ENCODE data around the gene COBLL1. TPM values are rescaled to one million over a fixed set of nuclear protein-coding genes. Genes with fewer than 3 reads are reported as not detected.

The COBLL1 gene
- total RNA-seq, 2 experiments from 2014 or later: not detected

DNA sequence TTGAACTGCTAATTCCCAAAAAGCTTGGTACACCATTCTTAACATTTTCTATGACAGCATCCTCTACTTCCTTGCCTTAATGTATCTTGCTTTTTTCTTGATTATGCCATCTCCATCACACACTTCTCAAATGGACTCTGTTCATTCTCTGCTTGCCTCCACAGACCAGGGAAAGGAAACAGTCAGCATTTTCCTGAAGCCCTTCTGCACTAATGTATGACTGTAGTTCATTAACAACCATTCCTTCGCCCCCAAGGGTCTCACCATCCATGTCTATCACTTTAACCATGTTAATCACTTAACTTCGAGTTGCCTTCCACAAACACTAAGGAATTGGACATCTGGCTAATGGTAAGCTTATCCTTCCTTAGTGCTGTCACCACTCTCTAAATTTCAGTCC lies 54.8 kb downstream of the COBLL1 start:
- intact Hi-C loops (cut with micrococcal nuclease): no loop called here
- H3K36me3 Mint-ChIP-seq: no peaks in the 10 kb centered on the region
- CTCF ChIA-PET: interaction anchor here (0.6 kb wide), 1 partner anchor 92 kb away, joined by 3 read pairs; no protein-coding TSS in a partner anchor
- H3K4me1 Mint-ChIP-seq (ENCODE audit: low read depth): no peaks in the 10 kb centered on the region
- H3K4me3 Mint-ChIP-seq: no peak overlapping the region
- POLR2A ChIA-PET: no interaction called here
- no peaks in the 10 kb centered on the region for H3K9me3 Mint-ChIP-seq
- no peak for DNase-seq
- H3K27me3 Mint-ChIP-seq: no peaks in the 10 kb centered on the region
- no peak overlapping the region for H3K27ac Mint-ChIP-seq

DNA sequence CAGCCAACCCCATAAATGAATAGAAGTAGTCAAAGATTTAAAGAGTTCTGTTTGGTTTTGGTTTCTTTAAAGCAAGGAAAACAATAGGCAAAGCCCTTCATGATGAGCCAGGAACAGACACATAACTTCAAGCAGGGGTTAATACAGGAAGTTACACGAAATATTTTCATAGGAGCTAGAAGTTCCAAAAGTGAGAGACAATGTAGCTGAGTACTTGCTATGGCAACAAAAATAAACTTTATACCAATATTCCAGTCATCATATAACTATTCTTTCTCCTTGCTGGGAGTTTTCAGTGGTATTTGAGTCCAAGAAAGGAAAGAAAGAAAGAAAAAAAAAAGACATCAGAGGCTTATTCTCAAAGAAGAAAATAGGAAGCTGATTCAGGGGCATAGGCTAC lies 56.2 kb downstream of the COBLL1 start:
- ChIA-PET POLR2A (no interaction called here), CTCF (no interaction called here)
- intact Hi-C loops (cut with micrococcal nuclease): no loop called here
- Mint-ChIP-seq H3K9me3 (no peaks in the 10 kb centered on the region), H3K4me1 (ENCODE audit: low read depth) (no peaks in the 10 kb centered on the region), H3K27ac (no peak overlapping the region), H3K27me3 (no peaks in the 10 kb centered on the region), H3K4me3 (no peak overlapping the region), H3K36me3 (no peaks in the 10 kb centered on the region)
- DNase-seq: no peak

DNA sequence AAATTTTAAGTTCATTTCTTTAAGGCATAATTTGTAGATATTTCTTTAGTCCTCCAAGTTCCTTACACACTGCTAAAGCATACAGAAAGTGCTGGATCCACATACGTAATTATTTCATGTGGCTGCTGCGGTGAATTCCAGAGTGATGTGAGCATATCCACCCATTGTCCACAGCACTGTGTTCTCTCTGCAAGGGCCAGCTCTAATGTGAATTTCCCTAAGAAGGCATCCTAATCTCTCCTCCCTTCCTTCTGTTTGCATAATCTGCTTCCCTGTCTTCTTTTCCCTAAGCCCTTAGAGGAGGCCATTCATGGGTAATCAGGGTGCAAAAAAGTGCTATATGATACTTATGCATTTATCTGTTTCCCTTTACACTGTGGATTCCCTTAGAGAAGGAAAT lies 57.2 kb downstream of the COBLL1 start:
- ChIA-PET CTCF (no interaction called here), POLR2A (no interaction called here)
- Mint-ChIP-seq H3K4me1 (ENCODE audit: low read depth) (no peaks in the 10 kb centered on the region), H3K27ac (no peak overlapping the region), H3K9me3 (no peaks in the 10 kb centered on the region), H3K4me3 (no peak overlapping the region), H3K36me3 (no peaks in the 10 kb centered on the region), H3K27me3 (no peaks in the 10 kb centered on the region)
- DNase-seq: no peak
- intact Hi-C loops (cut with micrococcal nuclease): no loop called here

DNA sequence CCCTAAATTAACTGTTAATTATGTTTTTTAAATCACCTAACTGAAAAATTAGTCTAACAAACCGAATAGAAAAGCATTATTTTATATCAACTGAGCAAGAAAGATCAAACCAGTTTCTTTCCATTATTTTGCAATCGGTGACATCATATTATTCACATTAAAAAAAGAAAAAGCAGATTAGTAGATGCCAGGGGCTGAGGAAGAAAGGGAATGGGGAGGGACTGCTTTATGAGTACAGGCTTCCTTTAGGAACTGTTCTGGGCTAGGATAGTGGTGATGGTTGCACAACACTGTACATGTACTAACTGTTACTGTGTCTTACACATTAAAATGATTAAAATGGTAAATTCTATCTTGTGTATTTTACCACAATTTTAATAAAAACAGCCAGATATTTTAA lies 59.3 kb downstream of the COBLL1 start:
- ChIA-PET POLR2A (no interaction called here), CTCF (no interaction called here)
- no peak for DNase-seq
- no peak overlapping the region for H3K27ac Mint-ChIP-seq
- H3K36me3 Mint-ChIP-seq: no peaks in the 10 kb centered on the region
- H3K4me3 Mint-ChIP-seq: no peak overlapping the region
- H3K27me3 Mint-ChIP-seq: no peaks in the 10 kb centered on the region
- no peaks in the 10 kb centered on the region for H3K4me1 Mint-ChIP-seq (ENCODE audit: low read depth)
- no peaks in the 10 kb centered on the region for H3K9me3 Mint-ChIP-seq
- intact Hi-C loops (cut with micrococcal nuclease): no loop called here

DNA sequence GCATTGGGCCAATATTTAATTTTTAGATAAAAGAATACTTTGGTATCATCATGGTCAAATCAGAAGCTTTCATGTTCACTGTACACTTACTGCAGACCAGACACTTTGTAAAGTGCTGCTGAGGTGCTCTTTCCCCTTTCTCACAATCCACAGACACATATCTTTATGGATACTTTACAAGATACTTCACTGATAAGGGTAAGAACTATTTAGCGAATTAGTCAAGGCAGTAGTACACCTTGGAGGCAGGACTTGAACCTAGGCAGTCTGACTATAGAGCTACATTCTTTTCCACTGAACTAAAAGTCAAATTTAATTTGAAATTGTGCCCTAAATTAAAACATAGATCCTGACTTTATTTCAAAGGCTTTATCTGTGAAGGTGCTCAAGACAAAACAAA lies 60.2 kb downstream of the COBLL1 start:
- Mint-ChIP-seq H3K4me1 (ENCODE audit: low read depth) (no peaks in the 10 kb centered on the region), H3K27ac (no peak overlapping the region), H3K9me3 (no peaks in the 10 kb centered on the region), H3K27me3 (no peaks in the 10 kb centered on the region), H3K4me3 (no peak overlapping the region), H3K36me3 (no peaks in the 10 kb centered on the region)
- intact Hi-C loops (cut with micrococcal nuclease): no loop called here
- DNase-seq: no peak
- ChIA-PET CTCF (no interaction called here), POLR2A (no interaction called here)

DNA sequence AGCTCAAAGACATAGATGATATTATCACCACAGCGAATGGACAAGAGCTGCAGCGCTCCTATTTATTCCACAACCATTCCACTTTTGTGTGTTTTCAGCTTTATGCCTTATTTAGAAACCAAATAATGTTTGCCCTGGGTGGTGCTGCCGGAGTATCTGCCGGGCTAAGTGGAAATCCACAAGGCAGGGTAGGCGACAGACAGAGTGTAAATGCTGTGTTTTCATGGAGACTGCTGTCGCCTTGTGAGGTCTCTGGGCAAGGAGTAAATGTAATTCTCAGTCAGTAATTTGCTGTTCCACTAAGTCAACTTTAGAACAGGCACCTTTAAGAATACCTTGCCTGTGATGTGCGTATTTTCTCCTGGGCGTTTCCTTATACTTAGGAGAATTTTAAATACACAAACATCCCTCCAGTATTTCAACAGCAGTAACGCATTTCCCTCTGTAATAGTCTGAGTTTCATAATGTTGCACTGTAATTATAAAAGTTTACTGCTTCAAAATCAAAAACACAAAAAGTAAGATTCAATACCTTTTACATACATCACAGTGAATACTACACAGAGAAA lies 60.9 kb downstream of the COBLL1 start:
- intact Hi-C loops (cut with micrococcal nuclease): no loop called here
- Mint-ChIP-seq H3K27ac (no peak overlapping the region), H3K4me1 (ENCODE audit: low read depth) (no peaks in the 10 kb centered on the region), H3K36me3 (no peaks in the 10 kb centered on the region), H3K4me3 (no peak overlapping the region), H3K27me3 (no peaks in the 10 kb centered on the region), H3K9me3 (no peaks in the 10 kb centered on the region)
- no peak for DNase-seq
- POLR2A ChIA-PET: no interaction called here
- CTCF ChIA-PET: no interaction called here

DNA sequence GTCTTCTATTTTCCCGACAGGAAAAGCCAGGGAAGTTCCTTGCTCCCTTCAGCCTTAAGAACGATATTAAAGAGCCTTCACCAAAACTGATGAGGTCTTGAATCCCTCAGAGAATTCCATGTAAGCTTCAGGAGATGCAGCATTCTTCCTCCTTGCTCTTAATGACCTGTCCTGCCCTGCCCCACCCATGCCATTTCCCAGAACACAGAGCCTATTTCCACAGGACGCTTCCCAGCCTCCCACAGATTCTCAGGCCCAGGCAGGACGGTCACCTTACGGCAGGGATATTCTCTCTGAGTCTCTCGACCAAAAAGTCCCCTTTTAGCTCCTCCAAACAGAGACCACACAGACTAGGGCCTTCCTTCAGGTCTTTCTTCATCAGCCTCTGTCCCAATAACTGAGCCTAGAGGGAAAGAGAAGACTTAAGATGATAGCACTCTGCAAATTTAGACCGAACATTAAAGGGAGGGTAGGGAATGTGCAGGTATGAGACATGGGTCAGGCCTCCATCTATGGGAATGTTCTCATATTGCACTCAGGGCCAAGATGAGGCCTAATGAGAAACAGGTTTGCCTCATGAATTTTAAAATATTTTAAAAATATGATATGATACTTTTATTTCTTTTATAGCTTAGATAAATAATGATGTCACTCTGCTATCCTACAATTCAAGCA lies 62.1 kb downstream of the COBLL1 start:
- POLR2A ChIA-PET: no interaction called here
- no peaks in the 10 kb centered on the region for H3K36me3 Mint-ChIP-seq

DNA sequence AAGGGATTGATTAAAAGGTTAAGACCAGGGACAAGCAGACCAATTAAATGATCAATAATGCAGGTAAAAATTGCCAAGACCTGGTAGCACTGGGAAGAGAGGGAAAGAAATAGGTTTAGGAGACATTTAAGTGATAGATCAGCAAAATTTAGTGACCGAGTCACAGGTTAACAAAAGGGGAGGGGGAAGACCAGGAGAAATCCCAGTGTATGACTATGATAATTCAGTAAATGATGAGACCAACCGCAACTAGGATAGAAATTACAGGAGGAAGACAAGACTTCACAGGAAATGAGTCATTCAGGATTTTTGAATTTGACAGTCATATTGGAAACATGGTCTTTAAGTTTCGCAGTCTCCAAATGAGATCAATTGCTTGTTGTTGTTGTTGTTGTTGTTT lies 62.9 kb downstream of the COBLL1 start:
- H3K27me3 Mint-ChIP-seq: no peaks in the 10 kb centered on the region
- no peak overlapping the region for H3K27ac Mint-ChIP-seq
- ChIA-PET CTCF (no interaction called here), POLR2A (no interaction called here)
- intact Hi-C loops (cut with micrococcal nuclease): no loop called here
- H3K4me1 Mint-ChIP-seq (ENCODE audit: low read depth): no peaks in the 10 kb centered on the region
- no peak for DNase-seq
- no peak overlapping the region for H3K4me3 Mint-ChIP-seq
- no peaks in the 10 kb centered on the region for H3K36me3 Mint-ChIP-seq
- no peaks in the 10 kb centered on the region for H3K9me3 Mint-ChIP-seq

More for the DNA sequence above, 62.1 kb downstream of the COBLL1 start:
- H3K27ac Mint-ChIP-seq: no peak overlapping the region
- H3K9me3 Mint-ChIP-seq: no peaks in the 10 kb centered on the region
- CTCF ChIA-PET: no interaction called here
- H3K4me3 Mint-ChIP-seq: no peak overlapping the region
- H3K27me3 Mint-ChIP-seq: no peaks in the 10 kb centered on the region
- DNase-seq: no peak
- intact Hi-C loops (cut with micrococcal nuclease): no loop called here
- H3K4me1 Mint-ChIP-seq (ENCODE audit: low read depth): no peaks in the 10 kb centered on the region

DNA sequence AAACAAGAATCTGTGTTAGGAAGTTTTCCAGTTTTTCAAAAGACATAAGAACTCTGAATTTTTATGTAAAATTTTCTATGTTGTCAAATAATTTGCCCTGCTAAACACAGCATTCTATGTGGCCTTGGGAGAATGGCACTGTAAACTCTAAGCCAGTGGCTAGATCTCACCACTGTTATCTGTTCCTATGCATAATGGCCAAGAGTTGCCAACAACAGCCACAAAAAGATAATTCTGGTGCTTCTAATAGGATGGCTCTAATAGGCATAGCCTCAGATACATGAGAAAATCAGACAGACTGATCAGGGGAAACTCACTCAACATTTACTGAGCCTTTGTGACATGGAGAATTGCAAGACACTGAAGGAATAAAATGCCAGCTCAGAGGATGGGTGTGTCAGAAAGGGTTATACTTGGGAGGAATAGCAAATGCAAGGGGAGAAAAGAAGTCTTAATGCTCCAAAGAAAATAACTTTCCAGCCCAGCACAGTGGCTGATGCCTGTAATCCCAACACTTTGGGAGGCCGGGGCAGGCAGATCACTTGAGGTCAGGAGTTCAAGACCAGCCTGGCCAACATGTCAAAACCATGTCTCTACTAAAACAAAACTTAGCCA lies 63.7 kb downstream of the COBLL1 start:
- Mint-ChIP-seq H3K9me3 (no peaks in the 10 kb centered on the region), H3K4me1 (ENCODE audit: low read depth) (no peaks in the 10 kb centered on the region), H3K27me3 (no peaks in the 10 kb centered on the region), H3K36me3 (no peaks in the 10 kb centered on the region), H3K4me3 (no peak overlapping the region), H3K27ac (no peak overlapping the region)
- intact Hi-C loops (cut with micrococcal nuclease): no loop called here
- no peak for DNase-seq
- ChIA-PET POLR2A (no interaction called here), CTCF (no interaction called here)

DNA sequence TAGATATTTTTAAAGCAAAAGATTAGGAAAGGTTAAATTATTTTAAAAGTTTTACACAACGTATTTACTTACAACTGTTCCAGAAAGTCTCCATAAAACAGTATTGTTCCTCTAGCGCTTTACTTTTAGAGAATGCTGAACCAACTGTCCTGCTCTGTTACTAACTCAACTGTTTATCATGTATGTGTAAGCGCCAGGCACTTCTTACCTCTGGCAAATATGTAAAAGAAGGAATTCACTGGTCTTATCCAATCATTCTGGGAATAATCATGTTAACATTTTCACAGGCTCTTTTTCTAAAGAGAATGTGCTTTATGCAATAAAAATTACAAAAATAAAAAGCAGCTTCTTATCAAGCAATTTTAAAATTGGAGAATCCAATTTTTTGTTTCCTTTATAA lies 68.0 kb downstream of the COBLL1 start:
- intact Hi-C loops (cut with micrococcal nuclease): no loop called here
- no peaks in the 10 kb centered on the region for H3K36me3 Mint-ChIP-seq
- H3K4me1 Mint-ChIP-seq (ENCODE audit: low read depth): no peaks in the 10 kb centered on the region
- H3K27me3 Mint-ChIP-seq: no peaks in the 10 kb centered on the region
- H3K27ac Mint-ChIP-seq: no peak overlapping the region
- no peak overlapping the region for H3K4me3 Mint-ChIP-seq
- ChIA-PET CTCF (no interaction called here), POLR2A (no interaction called here)
- no peaks in the 10 kb centered on the region for H3K9me3 Mint-ChIP-seq
- DNase-seq: no peak

DNA sequence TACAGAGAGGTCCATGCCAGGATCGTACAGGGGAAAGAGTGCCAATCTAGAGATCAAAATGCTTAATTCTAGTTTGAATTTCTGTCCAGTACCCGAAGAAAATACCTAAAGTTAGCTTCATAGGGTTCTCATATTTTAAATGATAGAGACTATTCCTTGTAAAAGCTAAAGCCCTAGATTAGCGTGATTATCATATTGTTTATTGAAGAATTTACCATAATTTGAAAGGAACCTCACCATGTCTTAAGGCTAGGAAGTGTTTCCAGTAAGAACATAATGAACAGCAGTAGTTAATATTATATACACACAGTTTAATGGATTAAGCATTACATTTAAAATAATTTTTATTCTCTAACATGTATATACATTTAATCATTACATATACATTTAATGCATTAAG lies 68.5 kb downstream of the COBLL1 start:
- no peaks in the 10 kb centered on the region for H3K4me1 Mint-ChIP-seq (ENCODE audit: low read depth)
- intact Hi-C loops (cut with micrococcal nuclease): no loop called here
- no peak overlapping the region for H3K27ac Mint-ChIP-seq
- H3K36me3 Mint-ChIP-seq: no peaks in the 10 kb centered on the region
- DNase-seq: no peak
- ChIA-PET CTCF (no interaction called here), POLR2A (no interaction called here)
- no peaks in the 10 kb centered on the region for H3K27me3 Mint-ChIP-seq
- H3K4me3 Mint-ChIP-seq: no peak overlapping the region
- H3K9me3 Mint-ChIP-seq: no peaks in the 10 kb centered on the region

DNA sequence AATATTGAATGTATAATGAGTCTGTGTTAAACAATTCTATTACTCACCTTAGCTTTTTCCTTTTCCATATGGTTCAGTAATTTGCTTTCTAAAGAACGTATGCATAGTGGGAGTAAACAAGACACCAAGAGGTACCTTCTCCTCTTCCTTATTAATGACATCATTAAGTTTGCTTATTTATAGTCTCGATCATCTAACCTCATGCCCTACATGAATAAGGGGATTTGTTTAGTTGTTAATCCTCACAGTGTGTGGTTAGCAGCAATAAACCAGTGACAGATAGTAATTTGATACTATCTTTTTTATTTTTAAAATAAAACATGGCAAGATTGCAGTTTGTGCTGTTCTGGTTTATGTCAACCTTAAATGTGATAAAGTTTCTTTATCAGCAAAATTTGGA lies 69.7 kb downstream of the COBLL1 start:
- Mint-ChIP-seq H3K9me3 (no peaks in the 10 kb centered on the region), H3K36me3 (no peaks in the 10 kb centered on the region), H3K4me3 (no peak overlapping the region), H3K27me3 (no peaks in the 10 kb centered on the region), H3K27ac (no peak overlapping the region), H3K4me1 (ENCODE audit: low read depth) (no peaks in the 10 kb centered on the region)
- intact Hi-C loops (cut with micrococcal nuclease): no loop called here
- DNase-seq: no peak
- CTCF ChIA-PET: no interaction called here
- POLR2A ChIA-PET: no interaction called here

DNA sequence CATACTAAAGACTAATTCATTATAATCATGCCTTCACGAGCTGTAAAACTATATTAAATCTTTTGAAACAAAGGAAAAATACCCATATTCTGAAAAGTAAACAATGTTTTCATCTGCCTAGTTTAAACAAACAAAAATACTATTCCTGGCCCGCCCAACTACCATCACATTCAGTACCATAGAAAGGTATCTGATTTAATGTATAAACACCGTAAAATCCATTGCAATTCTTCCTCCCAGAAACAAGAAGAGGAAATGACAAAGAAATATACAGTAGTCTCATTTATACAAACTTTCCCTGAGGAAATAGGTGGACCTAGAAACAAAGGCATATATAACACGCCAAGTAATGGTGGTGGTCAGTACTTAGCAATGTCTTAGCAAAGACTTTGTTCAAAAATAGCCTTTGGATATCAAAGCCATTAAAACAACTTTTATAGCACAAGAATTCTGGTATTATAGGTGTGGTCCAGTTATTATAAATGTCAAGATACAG lies 71.2 kb downstream of the COBLL1 start:
- ChIA-PET POLR2A (no interaction called here), CTCF (no interaction called here)
- Mint-ChIP-seq H3K4me3 (no peak overlapping the region), H3K27me3 (no peaks in the 10 kb centered on the region), H3K4me1 (ENCODE audit: low read depth) (no peaks in the 10 kb centered on the region), H3K9me3 (no peaks in the 10 kb centered on the region), H3K36me3 (no peaks in the 10 kb centered on the region), H3K27ac (no peak overlapping the region)
- intact Hi-C loops (cut with micrococcal nuclease): no loop called here
- DNase-seq: no peak
